ENCODE measurements around the gene NCF4.

- TF ChIP-seq CTCF (IDR thresholded peaks at IDR 0.05), result no peak
- no peak for TF ChIP-seq POLR2A (IDR thresholded peaks at IDR 0.05)
These were observed 13.5 kb downstream of the NCF4 start for GRCh38 chr22:36874309-36874696.

Measured in uterus (tissue), 2 donors.